Measurements from ENCODE around the gene HOXA4. TPM values are rescaled to one million over a fixed set of nuclear protein-coding genes. Genes with fewer than 3 reads are reported as not detected.

The HOXA4 gene
- total RNA-seq, 4 donors from 2014 or later = 0.56 to 2.1 (median 1.3) TPM

DNA sequence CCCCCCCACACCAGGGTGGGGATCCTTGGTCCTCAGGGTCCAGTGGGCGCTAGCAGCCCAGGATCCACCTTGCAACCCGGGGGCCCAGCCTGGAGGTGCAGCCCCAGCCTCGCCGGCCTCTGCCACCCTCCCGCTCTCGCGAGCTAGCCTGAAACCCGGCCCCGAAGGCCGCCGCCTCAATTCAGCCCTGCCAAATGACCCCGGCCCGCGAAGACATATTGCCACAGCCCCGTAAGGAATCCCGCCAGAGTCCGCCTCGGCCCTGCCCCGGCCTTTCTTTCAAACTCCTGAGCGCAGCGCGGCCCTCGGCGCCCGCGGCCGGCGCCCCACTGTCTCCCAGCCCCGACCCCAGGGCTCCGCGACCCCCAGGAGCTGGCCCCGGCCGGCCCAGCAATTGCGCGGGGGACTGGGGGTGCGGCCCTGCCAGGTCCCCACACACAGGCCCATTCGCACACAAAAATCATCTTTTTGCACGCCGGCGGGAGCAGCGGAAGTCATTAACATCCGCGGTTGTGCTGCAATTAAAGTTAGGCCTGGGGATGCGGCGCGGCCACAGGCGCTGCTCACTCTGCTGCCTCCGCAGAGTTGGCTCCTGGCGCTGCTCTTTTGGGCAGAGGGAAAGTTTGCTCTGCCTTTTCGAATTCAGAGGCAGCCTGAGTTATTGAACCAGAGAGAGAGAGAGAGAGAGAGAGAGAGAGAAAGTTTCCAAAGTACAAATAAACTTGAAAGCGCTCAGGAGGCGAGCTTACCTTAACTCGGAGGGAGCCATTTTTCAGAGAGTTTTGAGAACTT, 9.0 kb upstream of the HOXA4 start:
- H3K27me3 ChIP-seq = peaks cover 74% of the 10 kb centered on the region
- H3K4me3 ChIP-seq (replicated peaks in 1 of 3) = no peak overlapping the region
- peaks cover 11 to 16% of the 10 kb centered on the region in 2 donors for H3K4me1 ChIP-seq
- no peaks in the 10 kb centered on the region for H3K36me3 ChIP-seq
- TF ChIP-seq, protein P1, sequence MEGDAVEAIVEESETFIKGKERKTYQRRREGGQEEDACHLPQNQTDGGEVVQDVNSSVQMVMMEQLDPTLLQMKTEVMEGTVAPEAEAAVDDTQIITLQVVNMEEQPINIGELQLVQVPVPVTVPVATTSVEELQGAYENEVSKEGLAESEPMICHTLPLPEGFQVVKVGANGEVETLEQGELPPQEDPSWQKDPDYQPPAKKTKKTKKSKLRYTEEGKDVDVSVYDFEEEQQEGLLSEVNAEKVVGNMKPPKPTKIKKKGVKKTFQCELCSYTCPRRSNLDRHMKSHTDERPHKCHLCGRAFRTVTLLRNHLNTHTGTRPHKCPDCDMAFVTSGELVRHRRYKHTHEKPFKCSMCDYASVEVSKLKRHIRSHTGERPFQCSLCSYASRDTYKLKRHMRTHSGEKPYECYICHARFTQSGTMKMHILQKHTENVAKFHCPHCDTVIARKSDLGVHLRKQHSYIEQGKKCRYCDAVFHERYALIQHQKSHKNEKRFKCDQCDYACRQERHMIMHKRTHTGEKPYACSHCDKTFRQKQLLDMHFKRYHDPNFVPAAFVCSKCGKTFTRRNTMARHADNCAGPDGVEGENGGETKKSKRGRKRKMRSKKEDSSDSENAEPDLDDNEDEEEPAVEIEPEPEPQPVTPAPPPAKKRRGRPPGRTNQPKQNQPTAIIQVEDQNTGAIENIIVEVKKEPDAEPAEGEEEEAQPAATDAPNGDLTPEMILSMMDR (IDR thresholded peaks at IDR 0.05) = no peak
- no peak for TF ChIP-seq POLR2A (IDR thresholded peaks at IDR 0.05)
- H3K27ac ChIP-seq = no peak overlapping the region
- DNase-seq = no peak
- intact Hi-C loops (cut with DNase I) = no loop called here
- H3K9me3 ChIP-seq = no peaks in the 10 kb centered on the region
- WGBS, 2 donors = 34 to 36% methylated on average over 45 to 51 of the region's 53 CpGs

DNA sequence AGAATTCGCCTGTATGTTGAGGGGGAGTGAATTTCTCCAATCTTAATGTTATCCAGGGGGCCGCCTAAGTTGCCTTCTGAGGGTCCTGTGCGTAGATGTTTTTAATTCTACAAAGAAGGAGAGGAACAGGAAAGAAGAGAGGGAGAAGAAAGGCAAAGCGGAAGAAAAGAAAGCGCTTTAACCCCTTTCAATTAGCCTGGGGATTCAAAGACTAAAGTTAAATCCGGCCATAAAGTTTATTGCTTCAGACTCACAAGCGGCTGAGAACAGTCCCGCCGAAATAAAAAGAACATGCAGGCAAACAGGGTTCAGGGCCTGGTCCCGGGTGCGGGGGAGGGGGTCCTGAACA, 8.4 kb upstream of the HOXA4 start:
- peaks cover 11 to 15% of the 10 kb centered on the region in 2 donors for H3K4me1 ChIP-seq
- no peak overlapping the region for H3K27ac ChIP-seq

DNA sequence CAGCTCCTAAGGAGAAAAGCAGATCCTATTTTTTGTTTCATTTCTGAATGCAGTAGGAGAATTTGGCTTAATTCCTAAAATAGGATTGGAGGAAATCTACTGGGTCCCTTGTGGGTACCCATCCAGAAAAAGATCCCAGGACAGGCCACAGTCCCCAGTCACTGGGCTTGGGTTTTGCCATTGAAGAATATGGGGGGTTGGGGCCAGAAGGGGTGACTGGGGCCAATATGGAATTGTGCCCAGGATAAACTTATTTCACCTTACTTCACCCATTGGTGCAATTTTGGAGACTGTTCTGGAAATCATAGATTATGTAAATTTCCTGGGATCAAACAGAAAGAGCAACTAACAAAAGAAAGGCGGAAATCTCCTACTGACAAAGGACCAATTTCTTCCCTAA, 7.9 kb upstream of the HOXA4 start:
- no peak overlapping the region for H3K4me3 ChIP-seq (replicated peaks in 1 of 3)
- intact Hi-C loops (cut with DNase I) = no loop called here
- H3K27ac ChIP-seq = no peak overlapping the region
- no peak for DNase-seq
- 50 to 58% methylated on average over 1 of the region's 1 CpG for WGBS, 2 donors
- no peaks in the 10 kb centered on the region for H3K9me3 ChIP-seq
- TF ChIP-seq, protein P1 (IDR thresholded peaks at IDR 0.05) = no peak
- no peak for TF ChIP-seq POLR2A (IDR thresholded peaks at IDR 0.05)
- H3K36me3 ChIP-seq = no peaks in the 10 kb centered on the region
- peaks cover 11% of the 10 kb centered on the region in 2 donors for H3K4me1 ChIP-seq
- H3K27me3 ChIP-seq = peaks cover 69% of the 10 kb centered on the region

More for the DNA sequence above, 8.4 kb upstream of the HOXA4 start:
- no peak for TF ChIP-seq POLR2A (IDR thresholded peaks at IDR 0.05)
- TF ChIP-seq, protein P1 (IDR thresholded peaks at IDR 0.05) = no peak
- no peak for DNase-seq
- Histone ChIP-seq H3K27me3 (peaks cover 68% of the 10 kb centered on the region), H3K4me3 (replicated peaks in 1 of 3) (no peak overlapping the region), H3K36me3 (no peaks in the 10 kb centered on the region), H3K9me3 (no peaks in the 10 kb centered on the region)
- intact Hi-C loops (cut with DNase I) = no loop called here
- 27 to 31% methylated on average over 11 of the region's 11 CpGs for WGBS, 2 donors

DNA sequence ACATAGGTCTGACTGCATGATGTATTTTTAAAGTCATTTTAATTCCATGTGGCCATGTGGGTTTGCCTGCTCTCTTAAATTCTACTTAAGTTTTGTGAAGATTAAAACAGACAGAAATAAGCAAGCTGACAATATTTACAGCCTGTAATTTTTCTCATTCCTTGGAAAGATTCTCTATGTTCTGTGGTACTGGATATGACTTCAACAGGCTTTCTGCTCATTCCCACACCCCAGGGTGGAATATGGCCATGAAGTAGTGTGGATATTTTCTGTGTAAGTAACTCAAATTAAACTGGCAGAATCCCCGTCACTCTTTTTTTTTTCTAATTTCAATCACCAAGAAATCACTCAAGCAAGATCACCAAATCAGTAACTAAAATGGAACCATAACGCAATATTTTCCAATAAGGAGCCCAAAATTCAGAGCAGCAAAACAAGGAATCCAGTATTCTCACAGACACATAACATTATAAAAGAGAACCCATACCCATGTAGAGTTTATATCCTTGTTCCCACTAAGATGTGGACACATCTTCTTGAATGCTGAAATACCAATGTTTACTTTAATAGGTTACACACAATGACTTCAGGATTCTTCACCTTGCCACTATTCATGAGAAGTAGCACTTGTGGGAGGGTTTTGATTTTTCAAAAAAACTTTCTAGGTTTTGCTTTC, 7.2 kb upstream of the HOXA4 start:
- 44 to 50% methylated on average over 2 of the region's 2 CpGs for WGBS, 2 donors
- no peaks in the 10 kb centered on the region for H3K9me3 ChIP-seq
- no peak overlapping the region for H3K4me3 ChIP-seq (replicated peaks in 1 of 3)
- peaks cover 66% of the 10 kb centered on the region for H3K27me3 ChIP-seq
- no peak for DNase-seq
- intact Hi-C loops (cut with DNase I) = no loop called here
- H3K36me3 ChIP-seq = no peaks in the 10 kb centered on the region
- H3K27ac ChIP-seq = no peak overlapping the region
- peaks cover 7 to 11% of the 10 kb centered on the region in 2 donors for H3K4me1 ChIP-seq
- TF ChIP-seq, protein P1 (IDR thresholded peaks at IDR 0.05) = no peak
- TF ChIP-seq POLR2A (IDR thresholded peaks at IDR 0.05) = no peak

GRCh38 chr7:27134392-27134791, 3.8 kb upstream of the HOXA4 start:
- Histone ChIP-seq H3K4me1 (peaks cover under 1 to 7% of the 10 kb centered on the region in 2 donors), H3K9me3 (no peaks in the 10 kb centered on the region), H3K27ac (no peak overlapping the region), H3K36me3 (no peaks in the 10 kb centered on the region), H3K4me3 (replicated peaks in 1 of 3) (no peak overlapping the region), H3K27me3 (peaks cover 46% of the 10 kb centered on the region)
- intact Hi-C loops (cut with DNase I) = no loop called here
- WGBS, 2 donors = 17 to 23% methylated on average over 2 of the region's 2 CpGs
- TF ChIP-seq, protein P1 (IDR thresholded peaks at IDR 0.05) = no peak
- no peak for TF ChIP-seq POLR2A (IDR thresholded peaks at IDR 0.05)
- DNase-seq = no peak
